Measurements from ENCODE around the gene SNTA1.
A peak's percentile ranks its signal among the peaks of the same experiment; 100 is the strongest.
"Not testable (repeated sequence)": the region's sequence is repeated elsewhere in the genome, so short reads cannot be mapped to it uniquely, and the experiment has no call there.

The SNTA1 gene

GRCh38 chr20:33393609-33394008, 50.0 kb downstream of the SNTA1 start:
- DNase-seq (ENCODE audit: low spot score): no peak

- no peak for DNase-seq (ENCODE audit: low spot score)
Measured at GRCh38 chr20:33391722-33392415, 51.7 kb downstream of the SNTA1 start.

GRCh38 chr20:33389326-33389725, 54.2 kb downstream of the SNTA1 start:
- DNase-seq (ENCODE audit: low spot score): not testable (repeated sequence)

- DNase-seq (ENCODE audit: low spot score): no peak
Measured at GRCh38 chr20:33388268-33388667, 55.3 kb downstream of the SNTA1 start.

- DNase-seq (ENCODE audit: low spot score): no peak
Measured at GRCh38 chr20:33387177-33387576, 56.4 kb downstream of the SNTA1 start.

GRCh38 chr20:33386673-33387072, 56.9 kb downstream of the SNTA1 start:
- DNase-seq (ENCODE audit: low spot score): no peak

- no peak for DNase-seq (ENCODE audit: low spot score)
Measured at GRCh38 chr20:33377366-33377765, 66.2 kb downstream of the SNTA1 start.

GRCh38 chr20:33373735-33374605, 69.6 kb downstream of the SNTA1 start:
- peak; percentile 7 for DNase-seq (ENCODE audit: low spot score)

- no peak for DNase-seq (ENCODE audit: low spot score)
Measured at GRCh38 chr20:33372993-33373441, 70.5 kb downstream of the SNTA1 start.

GRCh38 chr20:33370291-33370690, 73.3 kb downstream of the SNTA1 start:
- no peak for DNase-seq (ENCODE audit: low spot score)

GRCh38 chr20:33362898-33363297, 80.7 kb downstream of the SNTA1 start:
- DNase-seq (ENCODE audit: low spot score): no peak

- DNase-seq (ENCODE audit: low spot score): no peak
Measured at GRCh38 chr20:33359399-33360261, 83.9 kb downstream of the SNTA1 start.
